ENCODE data around the gene S100A2. TPM values are rescaled to one million over a fixed set of nuclear protein-coding genes. Genes with fewer than 3 reads are reported as not detected.

The S100A2 gene
- total RNA-seq, 1 experiment from 2014 or later = 373 TPM

- Histone ChIP-seq H3K4me1 (ENCODE audit: insufficient read depth, low read length) (peaks cover 50% of the 10 kb centered on the region), H3K9me3 (ENCODE audit: low read length) (no peaks in the 10 kb centered on the region), H3K9me2 (replicated peaks; ENCODE audit: low read length) (no peaks in the 10 kb centered on the region), H3K4me2 (ENCODE audit: low read length) (peak overlapping the region; percentile 95), H3K36me3 (ENCODE audit: low read depth, low read length) (peaks cover 39% of the 10 kb centered on the region), H3K27me3 (ENCODE audit: low read length) (no peaks in the 10 kb centered on the region), H3K9ac (ENCODE audit: low read length) (peak overlapping the region; percentile 97), H2AFZ (ENCODE audit: low read length) (no peak overlapping the region), H3K79me2 (ENCODE audit: low read length) (peaks cover 69% of the 10 kb centered on the region), H3F3A (ENCODE audit: low read length, unreplicated experiment) (peaks cover 23% of the 10 kb centered on the region), H3K27ac (ENCODE audit: low read length) (peak overlapping the region; percentile 100), H3K4me3 (ENCODE audit: low read length) (peak overlapping the region; percentile 68), H4K20me1 (ENCODE audit: low read length) (no peaks in the 10 kb centered on the region)
- DNase-seq (peak; percentile 99), ATAC-seq (peak; percentile 58)
- ChIA-PET POLR2A (ENCODE audit: unreplicated experiment) (interaction anchor here (0.9 to 1.8 kb wide), 2 partner anchors 18 to 25 kb away, joined by 4 to 7 read pairs; partner anchors contain the start of genes CHTOP and S100A13), CTCF (interaction anchor here (2.5 kb wide), 1 partner anchor 37 kb away, joined by 9 read pairs; no protein-coding TSS in a partner anchor)
- TF ChIP-seq EZH2 (IDR thresholded peaks at IDR 0.05; ENCODE audit: low read length, unreplicated experiment) (no peak), EZH2phosphoT487 (IDR thresholded peaks at IDR 0.05; ENCODE audit: borderline replicate concordance, low read length) (no peak), CTCF (conservative IDR thresholded peaks at IDR 0.05; ENCODE audit: low read depth, low read length) (no peak)
- intact Hi-C loops (cut with micrococcal nuclease) = loop anchor here (1.0 to 2.0 kb wide), 4 partner anchors 36 to 76 kb away; partner anchors contain the start of gene ILF2
- BruUV-seq (replicated peaks) = no TSS peak
These were observed 43.3 kb upstream of the S100A2 start for GRCh38 chr1:153608742-153609584.

GRCh38 chr1:153608089-153608682 is 42.5 kb upstream of the S100A2 start:
- intact Hi-C loops (cut with micrococcal nuclease) = loop anchor here (2.0 kb wide), 3 partner anchors 35 to 75 kb away; partner anchors contain the start of gene ILF2
- no peaks in the 10 kb centered on the region for H3K9me3 ChIP-seq (ENCODE audit: low read length)
- peak overlapping the region; percentile 100 for H3K27ac ChIP-seq (ENCODE audit: low read length)
- H3K9ac ChIP-seq (ENCODE audit: low read length) = peak overlapping the region; percentile 97
- peaks cover 23% of the 10 kb centered on the region for H3F3A ChIP-seq (ENCODE audit: low read length, unreplicated experiment)
- peak; percentile 72 for DNase-seq
- H3K4me2 ChIP-seq (ENCODE audit: low read length) = peak overlapping the region; percentile 95
- ATAC-seq = no peak
- H3K4me1 ChIP-seq (ENCODE audit: insufficient read depth, low read length) = peaks cover 43% of the 10 kb centered on the region
- H4K20me1 ChIP-seq (ENCODE audit: low read length) = no peaks in the 10 kb centered on the region
- ChIA-PET CTCF (no interaction called here), POLR2A (ENCODE audit: unreplicated experiment) (interaction anchor here (0.6 to 0.9 kb wide), 3 partner anchors 26 to 100 kb away, joined by 3 to 9 read pairs (median 4); partner anchors contain the start of gene CHTOP)
- H3K9me2 ChIP-seq (replicated peaks; ENCODE audit: low read length) = no peaks in the 10 kb centered on the region
- peak overlapping the region; percentile 68 for H3K4me3 ChIP-seq (ENCODE audit: low read length)
- H2AFZ ChIP-seq (ENCODE audit: low read length) = no peak overlapping the region
- H3K27me3 ChIP-seq (ENCODE audit: low read length) = no peaks in the 10 kb centered on the region
- peaks cover 40% of the 10 kb centered on the region for H3K36me3 ChIP-seq (ENCODE audit: low read depth, low read length)
- H3K79me2 ChIP-seq (ENCODE audit: low read length) = peaks cover 62% of the 10 kb centered on the region
- TF ChIP-seq EZH2phosphoT487 (IDR thresholded peaks at IDR 0.05; ENCODE audit: borderline replicate concordance, low read length) (no peak), EZH2 (IDR thresholded peaks at IDR 0.05; ENCODE audit: low read length, unreplicated experiment) (no peak), CTCF (conservative IDR thresholded peaks at IDR 0.05; ENCODE audit: low read depth, low read length) (no peak)
- BruUV-seq (replicated peaks) = TSS peak; percentile 21
